HG03025 (cell line): ENCODE measurements around the gene PKP2.

ENCODE experiments used
- ATAC-seq: cut with Tn5 transposase; IDR thresholded peaks from one replicate; pipeline ENCODE4 v1.9.1; 2021; ENCODE audit warnings: mild to moderate bottlenecking, moderate library complexity; ENCODE audit not compliant: unreplicated experiment, low FRiP score

PKP2 gene

GRCh38 chr12:32821293-32821692, 75.3 kb downstream of the PKP2 start:
- no peak for ATAC-seq

- ATAC-seq, result no peak
Measured at GRCh38 chr12:32820376-32820931, 76.1 kb downstream of the PKP2 start.

GRCh38 chr12:32819424-32819823, 77.2 kb downstream of the PKP2 start:
- no peak for ATAC-seq

- ATAC-seq, result no peak
Measured at GRCh38 chr12:32811686-32812392, 84.7 kb downstream of the PKP2 start.

GRCh38 chr12:32809846-32810245, 86.7 kb downstream of the PKP2 start:
- ATAC-seq, result no peak

- no peak for ATAC-seq
Measured at GRCh38 chr12:32809196-32809595, 87.4 kb downstream of the PKP2 start.

GRCh38 chr12:32804301-32804700, 92.3 kb downstream of the PKP2 start:
- no peak for ATAC-seq

GRCh38 chr12:32801269-32801980, 95.2 kb downstream of the PKP2 start:
- no peak for ATAC-seq

- ATAC-seq, result no peak
Measured at GRCh38 chr12:32794281-32794680, 102.3 kb downstream of the PKP2 start.

- ATAC-seq, result no peak
Measured at GRCh38 chr12:32789916-32790315, 106.7 kb downstream of the PKP2 start.

- ATAC-seq, result no peak
Measured at GRCh38 chr12:32789446-32789845, 107.1 kb downstream of the PKP2 start.

- ATAC-seq, result no peak
Measured at GRCh38 chr12:32788405-32788804, 108.2 kb downstream of the PKP2 start.

- no peak for ATAC-seq
Measured at GRCh38 chr12:32785557-32785956, 111.0 kb downstream of the PKP2 start.

GRCh38 chr12:32783029-32783428, 113.5 kb downstream of the PKP2 start:
- no peak for ATAC-seq

- no peak for ATAC-seq
Measured at GRCh38 chr12:32780071-32780470, 116.5 kb downstream of the PKP2 start.

GRCh38 chr12:32777691-32778175, 118.8 kb downstream of the PKP2 start:
- ATAC-seq, result no peak

GRCh38 chr12:32777159-32777558, 119.4 kb downstream of the PKP2 start:
- ATAC-seq, result no peak

- ATAC-seq, result no peak
Measured at GRCh38 chr12:32776258-32776657, 120.3 kb downstream of the PKP2 start.

- ATAC-seq, result no peak
Measured at GRCh38 chr12:32773691-32774090, 122.9 kb downstream of the PKP2 start.

- ATAC-seq, result no peak
Measured at GRCh38 chr12:32770141-32770540, 126.4 kb downstream of the PKP2 start.

- no peak for ATAC-seq
Measured at GRCh38 chr12:32768518-32768917, 128.1 kb downstream of the PKP2 start.

GRCh38 chr12:32765906-32766305, 130.7 kb downstream of the PKP2 start:
- ATAC-seq, result no peak
